ENCODE results near the gene VGF. TPM values are rescaled to one million over a fixed set of nuclear protein-coding genes. Genes with fewer than 3 reads are reported as not detected.

The VGF gene
- total RNA-seq, 1 donor from 2014 or later, result 51.8 TPM

DNA sequence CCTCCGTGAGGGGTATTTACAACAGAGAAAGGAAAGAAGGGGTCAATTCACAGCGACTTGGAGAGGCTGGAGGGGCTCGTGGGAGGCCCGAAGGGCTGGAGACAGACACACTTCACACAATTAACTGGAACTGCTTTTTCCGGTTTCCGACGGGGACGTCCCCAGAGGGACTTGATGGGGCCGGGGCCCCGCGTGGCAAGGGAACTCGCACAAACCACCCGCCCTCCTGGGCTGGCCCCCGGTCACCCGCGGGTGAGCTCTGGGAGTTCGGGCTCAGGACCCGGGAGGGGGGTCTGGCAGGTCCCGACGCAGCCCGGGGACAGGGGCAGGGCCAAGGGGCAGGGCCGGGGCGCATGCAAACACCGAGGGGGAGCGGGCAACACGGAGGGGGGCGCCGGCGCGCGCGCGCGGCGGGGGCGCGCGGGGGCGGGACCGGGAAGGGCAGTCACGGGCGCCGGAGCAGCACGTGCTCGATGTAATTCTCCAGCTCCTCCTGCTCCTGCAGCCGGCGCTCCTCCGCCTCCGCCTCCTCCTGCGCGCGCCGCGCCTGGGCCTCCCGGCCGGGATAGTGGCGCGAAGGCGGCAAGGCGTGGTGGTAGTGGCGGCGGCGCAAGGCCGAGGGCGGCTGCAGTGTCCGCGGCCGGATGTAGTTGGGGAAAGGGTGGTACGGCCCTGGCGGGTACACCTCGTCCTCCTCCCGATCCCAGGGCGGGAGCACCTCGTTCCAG, 2.7 kb downstream of the VGF start:
- H3K4me3 Mint-ChIP-seq (ENCODE audit: unreplicated experiment), result peak overlapping the region; percentile 80
- Histone ChIP-seq H3K4me3 (ENCODE audit: insufficient read depth, low read depth, low read length) (no peak overlapping the region), H3K4me1 (ENCODE audit: insufficient read depth, low read length) (peaks cover 47% of the 10 kb centered on the region), H3K36me3 (ENCODE audit: insufficient read depth, low read length) (peaks cover 6% of the 10 kb centered on the region), H3K27me3 (ENCODE audit: insufficient read depth, low read length) (peaks cover 16% of the 10 kb centered on the region), H2AFZ (ENCODE audit: low read depth, low read length) (no peak overlapping the region), H4K20me1 (ENCODE audit: insufficient read depth, low read length) (peaks cover 51% of the 10 kb centered on the region), H3K27ac (ENCODE audit: low read depth, low read length) (no peak overlapping the region), H3K79me2 (ENCODE audit: insufficient read depth, low read length) (no peaks in the 10 kb centered on the region), H3K9me3 (ENCODE audit: insufficient read depth, low read depth, low read length) (no peaks in the 10 kb centered on the region), H3K9ac (ENCODE audit: low read length) (no peak overlapping the region), H3K4me2 (ENCODE audit: low read length) (peak overlapping the region; percentile 91)
- H3K4me1 Mint-ChIP-seq (ENCODE audit: low read depth, unreplicated experiment), result peaks cover 35% of the 10 kb centered on the region
- H3K27me3 Mint-ChIP-seq (ENCODE audit: low read depth, unreplicated experiment), result no peaks in the 10 kb centered on the region
- no peak for TF ChIP-seq EZH2 (IDR thresholded peaks at IDR 0.05; ENCODE audit: insufficient read depth, low read length)
- no peak for TF ChIP-seq CTCF (IDR thresholded peaks at IDR 0.05; ENCODE audit: insufficient read depth, low read depth, low read length)
- FAIRE-seq (no peak), DNase-seq (ENCODE audit: low read depth) (no peak)
- no peaks in the 10 kb centered on the region for H3K9me3 Mint-ChIP-seq (ENCODE audit: unreplicated experiment)
- H3K36me3 Mint-ChIP-seq (ENCODE audit: low read depth, unreplicated experiment), result peaks cover 4% of the 10 kb centered on the region
- peak overlapping the region; percentile 83 for H3K27ac Mint-ChIP-seq (ENCODE audit: unreplicated experiment)

GRCh38 chr7:101161692-101162471, 3.5 kb downstream of the VGF start:
- H3K4me1 Mint-ChIP-seq (ENCODE audit: low read depth, unreplicated experiment), result peaks cover 28% of the 10 kb centered on the region
- FAIRE-seq (no peak), DNase-seq (ENCODE audit: low read depth) (no peak)
- peaks cover 53% of the 10 kb centered on the region for H4K20me1 ChIP-seq (ENCODE audit: insufficient read depth, low read length)
- peak overlapping the region; percentile 80 for H3K4me3 Mint-ChIP-seq (ENCODE audit: unreplicated experiment)
- peaks cover 5% of the 10 kb centered on the region for H3K79me2 ChIP-seq (ENCODE audit: insufficient read depth, low read length)
- H3K4me1 ChIP-seq (ENCODE audit: insufficient read depth, low read length), result peaks cover 39% of the 10 kb centered on the region
- no peak overlapping the region for H3K4me3 ChIP-seq (ENCODE audit: insufficient read depth, low read depth, low read length)
- peaks cover 11% of the 10 kb centered on the region for H3K36me3 ChIP-seq (ENCODE audit: insufficient read depth, low read length)
- no peak for TF ChIP-seq CTCF (IDR thresholded peaks at IDR 0.05; ENCODE audit: insufficient read depth, low read depth, low read length)
- no peak for TF ChIP-seq EZH2 (IDR thresholded peaks at IDR 0.05; ENCODE audit: insufficient read depth, low read length)
- no peaks in the 10 kb centered on the region for H3K27me3 Mint-ChIP-seq (ENCODE audit: low read depth, unreplicated experiment)
- peaks cover 12% of the 10 kb centered on the region for H3K27me3 ChIP-seq (ENCODE audit: insufficient read depth, low read length)
- H3K9me3 ChIP-seq (ENCODE audit: insufficient read depth, low read depth, low read length), result no peaks in the 10 kb centered on the region
- no peak overlapping the region for H3K4me2 ChIP-seq (ENCODE audit: low read length)
- H3K9me3 Mint-ChIP-seq (ENCODE audit: unreplicated experiment), result no peaks in the 10 kb centered on the region
- H2AFZ ChIP-seq (ENCODE audit: low read depth, low read length), result no peak overlapping the region
- peak overlapping the region; percentile 83 for H3K27ac Mint-ChIP-seq (ENCODE audit: unreplicated experiment)
- no peak overlapping the region for H3K9ac ChIP-seq (ENCODE audit: low read length)
- H3K27ac ChIP-seq (ENCODE audit: low read depth, low read length), result no peak overlapping the region
- H3K36me3 Mint-ChIP-seq (ENCODE audit: low read depth, unreplicated experiment), result peaks cover 4% of the 10 kb centered on the region

All from astrocyte (in vitro differentiated cells and primary cell).